Measurements from ENCODE around the gene PSTPIP1. TPM values are rescaled to one million over a fixed set of nuclear protein-coding genes. Genes with fewer than 3 reads are reported as not detected.

Gene PSTPIP1
- polyA plus RNA-seq, 4 donors, result 0.59 to 2.4 (median 1.3) TPM

Other genes with a start within 250 kb of the PSTPIP1 start
- gene SCAPER, start 89.8 kb upstream of the PSTPIP1 start, polyA plus RNA-seq (ENCODE audit: insufficient read length in 4 of 4), result 10 to 100 TPM; 19.7 to 26.0 (median 22.9) TPM
- 100 to 1,000 TPM; 199 to 244 (median 233) TPM for gene RCN2, start 63.4 kb upstream of the PSTPIP1 start, polyA plus RNA-seq (ENCODE audit: insufficient read length in 4 of 4)
- 100 to 1,000 TPM; 391 to 515 (median 455) TPM for gene TSPAN3, start 76.0 kb downstream of the PSTPIP1 start, polyA plus RNA-seq (ENCODE audit: insufficient read length in 4 of 4)